ENCODE measurements around the gene GAS7. TPM values are rescaled to one million over a fixed set of nuclear protein-coding genes. Genes with fewer than 3 reads are reported as not detected.
"Not testable (repeated sequence)": the region's sequence is repeated elsewhere in the genome, so short reads cannot be mapped to it uniquely, and the experiment has no call there.

The GAS7 gene
- polyA plus RNA-seq, 1 donor (not counting 4 experiments of a cell fraction or from before 2014, with no cell fraction given), result 0.10 TPM

DNA sequence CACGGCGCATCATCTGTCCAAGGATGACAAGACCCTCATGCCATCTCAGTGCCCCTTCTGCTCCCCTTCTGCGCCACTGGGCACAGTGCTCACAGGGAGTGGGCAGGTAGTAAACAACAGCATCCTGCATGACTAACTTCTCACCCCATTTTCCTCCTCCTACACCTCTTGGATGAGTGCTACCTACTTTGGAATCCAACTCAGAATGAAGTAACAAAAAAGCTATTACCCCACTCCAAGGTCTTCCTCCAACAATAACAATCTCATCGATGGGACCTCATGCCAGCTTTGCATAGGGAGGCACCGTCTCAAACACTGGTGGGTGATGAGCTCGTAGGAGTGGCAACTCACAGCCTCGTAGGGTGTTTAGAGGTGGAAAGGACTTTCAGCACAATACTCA lies 194.7 kb downstream of the GAS7 start:
- Histone ChIP-seq H4K20me1 (ENCODE audit: control insufficient read depth, extremely low read depth, insufficient read depth, low read length) (no peaks in the 10 kb centered on the region), H3K9me1 (ENCODE audit: control insufficient read depth, extremely low read depth, insufficient read depth, low read length) (no peaks in the 10 kb centered on the region), H3K9ac (ENCODE audit: control insufficient read depth, extremely low read depth, insufficient read depth, low read length) (no peak overlapping the region), H3K9me3 (ENCODE audit: control insufficient read depth, low read depth, low read length) (no peaks in the 10 kb centered on the region), H3K27ac (ENCODE audit: control insufficient read depth, insufficient read depth, low read length) (no peak overlapping the region), H3K4me1 (ENCODE audit: control insufficient read depth, extremely low read depth, insufficient read depth, low read length) (no peaks in the 10 kb centered on the region), H3K27me3 (ENCODE audit: control insufficient read depth, extremely low read depth, insufficient read depth, low read length) (no peaks in the 10 kb centered on the region), H3K4me3 (ENCODE audit: control insufficient read depth in 2 of 3, extremely low read depth in 1 of 3, insufficient read depth in 2 of 3, low read depth in 1 of 3, low read length in 3 of 3) (no peak overlapping the region), H3K4me2 (ENCODE audit: control insufficient read depth, extremely low read depth, insufficient read depth, low read depth, low read length) (no peak overlapping the region), H2AFZ (ENCODE audit: control insufficient read depth, low read length) (no peak overlapping the region), H3K79me2 (ENCODE audit: control insufficient read depth, insufficient read depth, low read length) (no peaks in the 10 kb centered on the region), H3K36me3 (ENCODE audit: control insufficient read depth in 2 of 2, extremely low read depth in 1 of 2, insufficient read depth in 2 of 2, low read length in 2 of 2) (no peaks in the 10 kb centered on the region)
- dilution Hi-C loops (cut with MboI; ENCODE audit: extremely low pct_ligation_motif_present, low sequenced_read_pairs), result no loop called here
- FAIRE-seq (no peak), DNase-seq (ENCODE audit: low read depth, low spot score) (no peak)
- TF ChIP-seq CTCF (optimal IDR thresholded peaks at IDR 0.05 in 1 of 3, IDR thresholded peaks at IDR 0.05 in 1 of 3, conservative IDR thresholded peaks at IDR 0.05 in 1 of 3; ENCODE audit: extremely low read depth in 1 of 3, insufficient read depth in 2 of 3, low read length in 3 of 3) (no peak), EZH2 (IDR thresholded peaks at IDR 0.05; ENCODE audit: low read length) (no peak)

- H3K4me2 ChIP-seq (ENCODE audit: control insufficient read depth, extremely low read depth, insufficient read depth, low read depth, low read length); dilution Hi-C loops (cut with MboI; ENCODE audit: extremely low pct_ligation_motif_present, low sequenced_read_pairs); H3K4me3 ChIP-seq (ENCODE audit: control insufficient read depth in 2 of 3, extremely low read depth in 1 of 3, insufficient read depth in 2 of 3, low read depth in 1 of 3, low read length in 3 of 3); H3K9me1 ChIP-seq (ENCODE audit: control insufficient read depth, extremely low read depth, insufficient read depth, low read length); H3K79me2 ChIP-seq (ENCODE audit: control insufficient read depth, insufficient read depth, low read length); DNase-seq (ENCODE audit: low read depth, low spot score); H3K9ac ChIP-seq (ENCODE audit: control insufficient read depth, extremely low read depth, insufficient read depth, low read length); H3K36me3 ChIP-seq (ENCODE audit: control insufficient read depth in 2 of 2, extremely low read depth in 1 of 2, insufficient read depth in 2 of 2, low read length in 2 of 2); FAIRE-seq; H4K20me1 ChIP-seq (ENCODE audit: control insufficient read depth, extremely low read depth, insufficient read depth, low read length); H3K27ac ChIP-seq (ENCODE audit: control insufficient read depth, insufficient read depth, low read length); H3K27me3 ChIP-seq (ENCODE audit: control insufficient read depth, extremely low read depth, insufficient read depth, low read length); H2AFZ ChIP-seq (ENCODE audit: control insufficient read depth, low read length); H3K4me1 ChIP-seq (ENCODE audit: control insufficient read depth, extremely low read depth, insufficient read depth, low read length); H3K9me3 ChIP-seq (ENCODE audit: control insufficient read depth, low read depth, low read length): not testable (repeated sequence)
These were observed 195.6 kb downstream of the GAS7 start for GRCh38 chr17:10002567-10003360.

Data from keratinocyte (primary cell).